GM19452 (cell line): ENCODE results near the gene TMEM106B.
"Not testable (repeated sequence)": the region's sequence is repeated elsewhere in the genome, so short reads cannot be mapped to it uniquely, and the experiment has no call there.

Source experiments
- ATAC-seq: cut with Tn5 transposase; IDR thresholded peaks from one replicate; pipeline ENCODE4 v1.9.1; 2021; ENCODE audit not compliant: unreplicated experiment

Gene TMEM106B

GRCh38 chr7:12211054-12211710, at the start of gene TMEM106B:
TSS of gene TMEM106B (plus strand) at chr7:12211294. CDS start at chr7:12214811, 3,517 bp downstream.
- peak; percentile 95 for ATAC-seq

GRCh38 chr7:12162415-12163113, 48.5 kb upstream of the TMEM106B start:
- no peak for ATAC-seq

GRCh38 chr7:12168065-12168464, 43.0 kb upstream of the TMEM106B start:
- not testable (repeated sequence) for ATAC-seq

- not testable (repeated sequence) for ATAC-seq
These were observed 40.9 kb upstream of the TMEM106B start for GRCh38 chr7:12169981-12170820.

GRCh38 chr7:12173671-12174070, 37.4 kb upstream of the TMEM106B start:
- ATAC-seq = no peak

- ATAC-seq = no peak
These were observed 36.2 kb upstream of the TMEM106B start for GRCh38 chr7:12174931-12175330.

- no peak for ATAC-seq
These were observed 32.8 kb upstream of the TMEM106B start for GRCh38 chr7:12178317-12178716.

GRCh38 chr7:12194426-12194825, 16.7 kb upstream of the TMEM106B start:
- ATAC-seq = no peak

- ATAC-seq = no peak
These were observed 14.7 kb upstream of the TMEM106B start for GRCh38 chr7:12196386-12196785.

- ATAC-seq = no peak
These were observed 11.7 kb upstream of the TMEM106B start for GRCh38 chr7:12199363-12199762.

GRCh38 chr7:12207046-12207445, 4.0 kb upstream of the TMEM106B start:
- ATAC-seq = no peak

GRCh38 chr7:12209221-12209620, 1.9 kb upstream of the TMEM106B start:
- no peak for ATAC-seq

GRCh38 chr7:12210179-12211053, 678 bp upstream of the TMEM106B start:
- ATAC-seq = peak; percentile 35

- ATAC-seq = no peak
These were observed 804 bp downstream of the TMEM106B start for GRCh38 chr7:12211711-12212485.

- ATAC-seq = no peak
These were observed 6.2 kb downstream of the TMEM106B start for GRCh38 chr7:12217311-12217710.

- ATAC-seq = no peak
These were observed 9.4 kb downstream of the TMEM106B start for GRCh38 chr7:12220389-12221046.

- ATAC-seq = no peak
These were observed 10.3 kb downstream of the TMEM106B start for GRCh38 chr7:12221414-12221813.

- ATAC-seq = peak; percentile 95
These were observed 11.9 kb downstream of the TMEM106B start for GRCh38 chr7:12222889-12223579.

GRCh38 chr7:12225017-12225416, 13.9 kb downstream of the TMEM106B start:
- not testable (repeated sequence) for ATAC-seq
